Prostate gland (tissue), 2 donors: Measurements from ENCODE around the gene PCBD2. TPM values are rescaled to one million over a fixed set of nuclear protein-coding genes. Genes with fewer than 3 reads are reported as not detected.

Experiments
- DNase-seq: peaks from one replicate; pipeline ENCODE4 v3.0.0-alpha.2; 2019; ENCODE audit warnings: low spot score
- H3K27ac ChIP-seq, 2 donors: fragments of 200-600 bp; sonication (generic); 2 replicates each; pipeline ENCODE4 v1.5.1; 2017 to 2019
- H3K27me3 ChIP-seq: fragments of 200-600 bp; sonication (generic); replicated peaks from 2 replicates; pipeline ENCODE4 v1.5.1; 2019; ENCODE audit not compliant: insufficient read depth
- H3K36me3 ChIP-seq, 2 donors: fragments of 200-600 bp; sonication (generic); 1 replicate in 1 of 2; 2 replicates in 1 of 2; pipeline versions ENCODE4 v1.5.1 to v1.8.1; 2017 to 2019
- H3K4me1 ChIP-seq: fragments of 200-600 bp; sonication (generic); replicated peaks from 2 replicates; pipeline ENCODE4 v1.5.1; 2019
- H3K4me3 ChIP-seq, 2 donors: fragments of 200-600 bp; sonication (generic); 2 replicates each; pipeline ENCODE4 v1.5.1; 2017 to 2019
- H3K9me3 ChIP-seq: fragments of 200-600 bp; sonication (generic); 2 replicates; pipeline ENCODE4 v1.5.1; 2017
- CTCF ChIP-seq, 4 experiments: fragments of 200-600 bp in 2 of 4; fragments of 450-650 bp in 2 of 4; sonication (generic) in 2 of 4; IDR thresholded peaks; 1 replicate in 3 of 4; 2 replicates in 1 of 4; pipeline ENCODE4 v1.5.1; 2016 to 2019; ENCODE audit warnings: antibody characterized with exemption in 4 of 4, mild to moderate bottlenecking in 2 of 4, moderate library complexity in 2 of 4
- POLR2A ChIP-seq: fragments of 450-650 bp; IDR thresholded peaks from one replicate; pipeline ENCODE4 v1.6.1; 2016; ENCODE audit warnings: antibody characterized with exemption, mild to moderate bottlenecking
- POLR2AphosphoS5 ChIP-seq: sonication (generic); formaldehyde crosslinking; IDR thresholded peaks from one replicate; pipeline ENCODE4 v1.6.1; 2017; ENCODE audit warnings: antibody characterized with exemption
- WGBS: methylation state at CpG from one replicate; pipeline ENCODE4 v1.1.5; 2018; 5-methylcytosine and 5-hydroxymethylcytosine counted together
- intact Hi-C: fragments of 100-400 bp; cut with DNase I; formaldehyde crosslinking; loops from one replicate; pipeline ENCODE4 v1.14.2; 2022
- total RNA-seq, 2 donors: library from RNA; depleted of rRNA; stranded (reverse); fragments of >200 nt; gene quantifications; one replicate each; pipeline ENCODE4 v1.1.0, GENCODE V29; 2016

The PCBD2 gene
- total RNA-seq, 2 donors from 2014 or later, result 7.4 to 9.4 TPM

DNA sequence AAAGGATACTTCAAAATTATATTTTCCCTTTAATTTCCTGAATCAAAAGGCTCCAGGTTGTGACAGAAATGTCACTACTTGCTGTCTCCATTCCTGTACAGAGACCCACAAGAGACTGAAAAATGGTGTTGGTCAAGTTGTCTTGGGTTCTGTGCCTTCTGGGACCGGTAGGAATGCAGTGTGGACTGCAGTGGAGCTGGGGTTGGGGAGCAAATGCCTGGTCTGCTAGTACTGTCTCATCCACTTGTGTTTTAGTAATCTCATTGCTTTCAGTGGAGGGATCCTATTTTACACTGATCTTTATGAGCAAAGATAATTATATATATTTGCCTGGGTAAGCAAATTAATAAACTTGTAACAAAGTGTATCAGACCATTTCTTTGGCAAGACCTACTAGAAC lies 38.6 kb downstream of the PCBD2 start:
- Histone ChIP-seq H3K27me3 (no peaks in the 10 kb centered on the region), H3K4me3 (no peak overlapping the region), H3K9me3 (no peaks in the 10 kb centered on the region), H3K36me3 (no peaks in the 10 kb centered on the region), H3K4me1 (no peaks in the 10 kb centered on the region), H3K27ac (no peak overlapping the region)
- intact Hi-C loops, result no loop called here
- whole genome bisulfite sequencing, result 41% methylated on average over 1 of the region's 1 CpG
- no peak for DNase-seq
- no peak for TF ChIP-seq POLR2AphosphoS5
- TF ChIP-seq POLR2A, result no peak
- TF ChIP-seq CTCF (IDR thresholded peaks at IDR 0.05), result no peak

DNA sequence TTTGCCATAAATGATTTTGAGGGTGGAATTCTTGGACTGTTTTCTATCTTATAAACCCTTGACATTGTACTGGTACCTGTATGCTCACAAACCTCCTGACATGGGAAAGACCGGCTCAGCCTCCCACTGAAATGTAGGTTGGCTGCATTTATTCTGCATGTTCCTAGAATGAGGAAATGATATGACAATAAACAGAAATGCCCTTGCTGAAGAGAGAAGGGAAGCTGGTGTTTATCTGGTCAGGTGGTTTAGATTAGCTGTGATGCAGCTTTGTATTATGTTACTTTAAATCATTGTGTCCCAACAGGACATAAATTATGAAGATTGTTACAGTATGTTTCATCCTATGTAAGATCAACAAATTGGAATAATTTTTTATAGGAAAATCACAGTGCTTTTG lies 39.7 kb downstream of the PCBD2 start:
- Histone ChIP-seq H3K4me3 (no peak overlapping the region), H3K36me3 (no peaks in the 10 kb centered on the region), H3K4me1 (no peaks in the 10 kb centered on the region), H3K27ac (no peak overlapping the region), H3K27me3 (no peaks in the 10 kb centered on the region), H3K9me3 (no peaks in the 10 kb centered on the region)
- TF ChIP-seq CTCF (IDR thresholded peaks at IDR 0.05) (no peak), POLR2A (no peak), POLR2AphosphoS5 (no peak)
- intact Hi-C loops, result loop anchor here (2.0 kb wide), 1 partner anchor 68 kb away; no protein-coding TSS in a partner anchor
- WGBS, result 18% methylated on average over 1 of the region's 1 CpG
- DNase-seq, result no peak

GRCh38 chr5:134945041-134945440 lies 40.1 kb downstream of the PCBD2 start:
- no peak for TF ChIP-seq POLR2A
- TF ChIP-seq POLR2AphosphoS5, result no peak
- no peak for TF ChIP-seq CTCF (IDR thresholded peaks at IDR 0.05)
- no peak for DNase-seq
- Histone ChIP-seq H3K4me1 (no peaks in the 10 kb centered on the region), H3K4me3 (no peak overlapping the region), H3K36me3 (no peaks in the 10 kb centered on the region), H3K27me3 (no peaks in the 10 kb centered on the region), H3K9me3 (no peaks in the 10 kb centered on the region), H3K27ac (no peak overlapping the region)
- 74% methylated on average over 2 of the region's 2 CpGs for WGBS
- intact Hi-C loops, result loop anchor here (2.0 kb wide), 1 partner anchor 68 kb away; no protein-coding TSS in a partner anchor

GRCh38 chr5:134948911-134949310 lies 44.0 kb downstream of the PCBD2 start:
- Histone ChIP-seq H3K36me3 (no peaks in the 10 kb centered on the region), H3K9me3 (no peaks in the 10 kb centered on the region), H3K27me3 (no peaks in the 10 kb centered on the region), H3K27ac (no peak overlapping the region), H3K4me1 (no peaks in the 10 kb centered on the region), H3K4me3 (no peak overlapping the region)
- WGBS, result 71% methylated on average over 5 of the region's 5 CpGs
- TF ChIP-seq CTCF (IDR thresholded peaks at IDR 0.05) (no peak), POLR2AphosphoS5 (no peak), POLR2A (no peak)
- no peak for DNase-seq
- intact Hi-C loops, result no loop called here

DNA sequence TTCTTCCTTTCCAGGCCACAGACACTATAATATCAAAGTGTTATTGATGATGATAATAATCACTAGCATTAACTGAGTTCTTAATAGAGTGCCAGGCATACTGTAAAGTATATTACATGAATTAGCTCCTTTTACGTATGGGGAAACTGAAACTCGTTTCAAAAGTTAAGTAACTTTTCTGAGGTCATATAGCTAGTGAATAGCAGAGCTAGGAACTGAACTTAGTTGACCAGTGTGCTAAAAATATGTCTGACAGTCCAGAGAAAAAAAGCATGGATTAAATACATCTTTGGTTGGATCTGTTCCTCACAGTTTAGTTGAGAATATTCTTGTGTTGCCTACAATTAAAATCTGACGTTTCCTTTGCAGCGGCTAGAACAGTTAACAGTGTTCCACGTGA lies 44.4 kb downstream of the PCBD2 start:
- WGBS, result 81% methylated on average over 5 of the region's 5 CpGs
- H3K27me3 ChIP-seq, result no peaks in the 10 kb centered on the region
- no peak overlapping the region for H3K27ac ChIP-seq
- no peaks in the 10 kb centered on the region for H3K9me3 ChIP-seq
- DNase-seq, result no peak
- H3K4me1 ChIP-seq, result no peaks in the 10 kb centered on the region
- no peak overlapping the region for H3K4me3 ChIP-seq
- no peaks in the 10 kb centered on the region for H3K36me3 ChIP-seq
- TF ChIP-seq POLR2A (no peak), CTCF (IDR thresholded peaks at IDR 0.05) (no peak), POLR2AphosphoS5 (no peak)
- intact Hi-C loops, result no loop called here
